H1 (cell line): Measurements from ENCODE around the gene PLEKHG2. TPM values are rescaled to one million over a fixed set of nuclear protein-coding genes. Genes with fewer than 3 reads are reported as not detected.

Experiments used
- BCL11A ChIP-seq, 2 experiments: IDR thresholded peaks; one replicate each; pipeline ENCODE4 v1.6.1; 2011; ENCODE audit warnings: low read depth in 2 of 2, low read length in 2 of 2, mild to moderate bottlenecking in 2 of 2
- CBX5 ChIP-seq: fragments of 300-800, 300-1000 bp; sonication (generic); IDR thresholded peaks from 2 replicates; pipeline ENCODE4 v1.7.1; 2016; ENCODE audit warnings: antibody characterized with exemption, low read length, low read depth
- CBX8 ChIP-seq: fragments of 300-800, 300-1000 bp; sonication (generic); IDR thresholded peaks from 2 replicates; pipeline ENCODE4 v1.7.1; 2016; ENCODE audit warnings: low read depth, low read length, borderline replicate concordance
- HDAC2 ChIP-seq, 2 experiments: fragments of 300-600 bp in 1 of 2; sonication (generic) in 1 of 2; IDR thresholded peaks; 2 replicates each; pipeline ENCODE4 v1.6.1; 2011 to 2012; ENCODE audit warnings: low read depth in 2 of 2, low read length in 2 of 2, mild to moderate bottlenecking in 2 of 2, moderate library complexity in 2 of 2, borderline replicate concordance in 1 of 2, inconsistent platforms in 1 of 2
- TAF7 ChIP-seq: optimal IDR thresholded peaks from 2 replicates; pipeline ENCODE3; 2011; ENCODE audit warnings: low read depth, mild to moderate bottlenecking, inconsistent platforms, low read length, moderate library complexity, borderline replicate concordance
- TBP ChIP-seq: IDR thresholded peaks from 2 replicates; pipeline ENCODE4 v1.6.1; 2011; ENCODE audit warnings: low read depth, low read length, improper control_type of control experiment
- polyA plus RNA-seq, 7 experiments: library from polyadenylated mRNA; depleted of rRNA in 3 of 7; stranded (reverse) in 5 of 7; unstranded in 2 of 7; fragments of >200 nt in 5 of 7; fragments of 200-250 nt in 2 of 7; gene quantifications; 1 replicate in 5 of 7; 2 replicates in 1 of 7; 4 replicates in 1 of 7; pipeline versions ENCODE4 v1.2.1 to v1.2.3, GENCODE V29; 2011 to 2013; ENCODE audit warnings: missing spikeins in 2 of 7, mixed read lengths in 2 of 7
- total RNA-seq: library from RNA; stranded (reverse); fragmentation: NEBNext Ultra II Directional; extraction: Animal tissue kit (Norgen Biotek cat#: 25700); gene quantifications from 2 replicates; pipeline ENCODE4 v1.2.1, GENCODE V29; 2021

PLEKHG2 gene
- total and polyA plus RNA-seq, 2 of the 8 experiments (the other 6 are each of a cell fraction or from before 2014, with no cell fraction given): 16.9 to 65.7 TPM

DNA sequence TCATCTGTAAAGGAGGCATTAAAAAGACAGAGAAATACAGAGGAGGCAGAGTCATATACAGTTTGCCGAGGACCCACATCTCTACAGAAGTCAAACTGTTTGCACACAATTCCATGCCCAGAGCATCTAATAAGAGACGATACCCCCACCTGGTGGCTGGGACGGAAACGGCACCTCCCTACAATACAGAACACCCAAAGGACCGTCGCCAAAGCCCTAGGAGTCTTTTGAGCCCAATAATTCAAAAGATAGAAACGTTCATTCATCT is 703 bp upstream of the PLEKHG2 start (continued):
- no peak for TF ChIP-seq BCL11A (IDR thresholded peaks at IDR 0.05; ENCODE audit: low read depth in 2 of 2, low read length in 2 of 2)
- TF ChIP-seq TBP: no peak
- TF ChIP-seq CBX5: no peak
- TF ChIP-seq HDAC2 (IDR thresholded peaks at IDR 0.05; ENCODE audit: borderline replicate concordance in 1 of 2, low read depth in 2 of 2, low read length in 2 of 2): no peak
- no peak for TF ChIP-seq CBX8
- TF ChIP-seq TAF7: no peak
